Uterus (tissue), 4 donors: ENCODE data around the gene SYN1. TPM values are rescaled to one million over a fixed set of nuclear protein-coding genes. Genes with fewer than 3 reads are reported as not detected.

Experiments used
- DNase-seq, 2 donors: peaks; one replicate each; pipeline ENCODE4 v3.0.0-alpha.2; 2019 to 2020
- H3K27ac ChIP-seq, 2 donors: fragments of 200-600 bp; sonication (generic); 1 replicate in 1 of 2; 2 replicates in 1 of 2; pipeline ENCODE4 v1.5.1; 2016 to 2018
- H3K27me3 ChIP-seq, 2 donors: fragments of 200-600 bp; sonication (generic); one replicate each; pipeline ENCODE4 v1.5.1; 2018 to 2019; ENCODE audit warnings: control low read depth in 1 of 2
- H3K36me3 ChIP-seq, 2 donors: fragments of 200-600 bp; sonication (generic); one replicate each; pipeline ENCODE4 v1.5.1; 2019; ENCODE audit warnings: control low read depth in 1 of 2
- H3K4me1 ChIP-seq, 2 donors: fragments of 200-600 bp; sonication (generic); one replicate each; pipeline ENCODE4 v1.5.1; 2018 to 2019; ENCODE audit warnings: control low read depth in 1 of 2
- H3K4me3 ChIP-seq, 2 donors: fragments of 200-600 bp; sonication (generic); 1 replicate in 1 of 2; 2 replicates in 1 of 2; pipeline ENCODE4 v1.5.1; 2018 to 2019; ENCODE audit warnings: mild to moderate bottlenecking in 1 of 2
- H3K9me3 ChIP-seq, 2 donors: fragments of 200-600 bp; sonication (generic); one replicate each; pipeline ENCODE4 v1.5.1; 2019; ENCODE audit warnings: control low read depth in 1 of 2
- CTCF ChIP-seq, 4 experiments: fragments of 200-600 bp in 2 of 4; fragments of 450-650 bp in 2 of 4; sonication (generic) in 2 of 4; IDR thresholded peaks; one replicate each; pipeline ENCODE4 v1.5.1; 2016 to 2019; ENCODE audit warnings: antibody characterized with exemption in 4 of 4, mild to moderate bottlenecking in 2 of 4, moderate library complexity in 1 of 4
- POLR2A ChIP-seq, 2 donors: fragments of 450-650 bp; IDR thresholded peaks; one replicate each; pipeline ENCODE4 v1.6.1; 2016; ENCODE audit warnings: antibody characterized with exemption in 2 of 2, mild to moderate bottlenecking in 1 of 2, moderate library complexity in 1 of 2
- intact Hi-C: fragments of 100-400 bp; cut with DNase I; formaldehyde crosslinking; loops from one replicate; pipeline ENCODE4 v1.15.1; 2023; ENCODE audit warnings: low total_unique reads
- total RNA-seq, 4 donors: library from RNA; depleted of rRNA in 3 of 4; stranded (reverse); fragments of >200 nt in 3 of 4; gene quantifications; one replicate each; pipeline versions ENCODE4 v1.1.0 to v1.2.4, GENCODE V29; 2014 to 2023
- donor health status: DM: yes; HTN: yes; CAD: no.

The SYN1 gene
- total RNA-seq, 4 donors from 2014 or later, result 1.2 to 1.5 TPM; not detected in 2

GRCh38 chrX:47574076-47574546, 45.5 kb downstream of the SYN1 start:
- TF ChIP-seq POLR2A (IDR thresholded peaks at IDR 0.05) (no peak), CTCF (IDR thresholded peaks at IDR 0.05) (no peak)
- Histone ChIP-seq H3K9me3 (no peaks in the 10 kb centered on the region), H3K4me1 (no peaks in the 10 kb centered on the region), H3K4me3 (peak overlapping the region; percentile 3 to 25), H3K27me3 (no peaks in the 10 kb centered on the region), H3K27ac (peak overlapping the region; percentile 45 to 69), H3K36me3 (no peaks in the 10 kb centered on the region)
- DNase-seq, result no peak
- intact Hi-C loops, result no loop called here

- H3K4me1 ChIP-seq, result no peaks in the 10 kb centered on the region
- H3K36me3 ChIP-seq, result no peaks in the 10 kb centered on the region
- no peak for TF ChIP-seq POLR2A (IDR thresholded peaks at IDR 0.05)
- TF ChIP-seq CTCF (IDR thresholded peaks at IDR 0.05), result no peak
- peak; percentile 69 to 71 for DNase-seq
- peak overlapping the region; percentile 3 to 25 for H3K4me3 ChIP-seq
- peak overlapping the region; percentile 45 to 69 for H3K27ac ChIP-seq
- no peaks in the 10 kb centered on the region for H3K27me3 ChIP-seq
- no peaks in the 10 kb centered on the region for H3K9me3 ChIP-seq
- intact Hi-C loops, result no loop called here
Observed at GRCh38 chrX:47573341-47574075, 46.1 kb downstream of the SYN1 start.

- Histone ChIP-seq H3K4me1 (no peaks in the 10 kb centered on the region), H3K27me3 (no peaks in the 10 kb centered on the region), H3K9me3 (no peaks in the 10 kb centered on the region), H3K27ac (peak overlapping the region; percentile 45 to 69), H3K36me3 (no peaks in the 10 kb centered on the region), H3K4me3 (no peak overlapping the region)
- no peak for TF ChIP-seq CTCF (IDR thresholded peaks at IDR 0.05)
- TF ChIP-seq POLR2A (IDR thresholded peaks at IDR 0.05), result no peak
- intact Hi-C loops, result no loop called here
- no peak for DNase-seq
Observed at GRCh38 chrX:47572773-47573340, 46.8 kb downstream of the SYN1 start.

- Histone ChIP-seq H3K4me3 (no peak overlapping the region), H3K4me1 (no peaks in the 10 kb centered on the region), H3K9me3 (no peaks in the 10 kb centered on the region), H3K27ac (no peak overlapping the region), H3K27me3 (no peaks in the 10 kb centered on the region), H3K36me3 (no peaks in the 10 kb centered on the region)
- TF ChIP-seq POLR2A (IDR thresholded peaks at IDR 0.05) (no peak), CTCF (IDR thresholded peaks at IDR 0.05) (no peak)
- DNase-seq, result no peak
- intact Hi-C loops, result no loop called here
Observed at GRCh38 chrX:47571896-47572295, 47.8 kb downstream of the SYN1 start.

- no peaks in the 10 kb centered on the region for H3K9me3 ChIP-seq
- no peak overlapping the region for H3K27ac ChIP-seq
- no peak for TF ChIP-seq CTCF (IDR thresholded peaks at IDR 0.05)
- no peaks in the 10 kb centered on the region for H3K36me3 ChIP-seq
- H3K27me3 ChIP-seq, result no peaks in the 10 kb centered on the region
- H3K4me3 ChIP-seq, result no peak overlapping the region
- intact Hi-C loops, result no loop called here
- no peak for DNase-seq
- no peaks in the 10 kb centered on the region for H3K4me1 ChIP-seq
Observed at GRCh38 chrX:47571215-47571614, 48.4 kb downstream of the SYN1 start.
